Endothelial cell of umbilical vein (primary cell): ENCODE data around the gene KCNE4. TPM values are rescaled to one million over a fixed set of nuclear protein-coding genes. Genes with fewer than 3 reads are reported as not detected.
"Not testable (repeated sequence)": the region's sequence is repeated elsewhere in the genome, so short reads cannot be mapped to it uniquely, and the experiment has no call there.

Experiments used
- BruUV-seq: library from RNA; stranded (reverse); fragments of 400-500 nt; replicated peaks from 2 replicates; lab custom pipeline; 2021; lab: Mats Ljungman, UMichigan
- CTCF ChIA-PET: fragments of 300-600, 350-600 bp; sonication (Branson Sonifier 250); formaldehyde crosslinking; loops from one replicate; lab custom pipeline; 2021; ENCODE audit warnings: antibody characterized with exemption, inconsistent platforms; lab: Charles Lee
- POLR2A ChIA-PET: fragments of 300-600, 350-600 bp; sonication (Branson Sonifier 250); formaldehyde crosslinking; loops from one replicate; lab custom pipeline; 2021; ENCODE audit warnings: antibody characterized with exemption, inconsistent platforms; lab: Charles Lee
- DNase-seq: peaks from one replicate; pipeline ENCODE4 v3.0.0-alpha.2; 2011; ENCODE audit warnings: low read depth, low spot score
- FAIRE-seq: peaks from 2 replicates; lab custom pipeline; 2011; peaks lifted over from hg19 to GRCh38; lab: Jason Lieb, UNC
- H2AFZ ChIP-seq: 2 replicates; pipeline ENCODE4 v1.6.0; 2012; ENCODE audit warnings: low read depth, low read length, control low read depth, inconsistent platforms
- H3K27ac ChIP-seq: 2 replicates; pipeline ENCODE4 v1.5.1; 2011; ENCODE audit warnings: low read depth, mild to moderate bottlenecking, control low read depth, low read length, moderate library complexity; ENCODE audit not compliant: insufficient read depth
- H3K27me3 ChIP-seq, 2 experiments: 2 replicates each; pipeline versions ENCODE4 v1.6.0 to v1.6.1; 2011; ENCODE audit warnings: low read length in 2 of 2, mixed read lengths in 1 of 2; ENCODE audit not compliant: control insufficient read depth in 2 of 2, insufficient read depth in 2 of 2
- H3K36me3 ChIP-seq, 2 experiments: 2 replicates in 1 of 2; 3 replicates in 1 of 2; pipeline ENCODE4 v1.5.1; 2011; ENCODE audit warnings: low read length in 2 of 2, mild to moderate bottlenecking in 1 of 2, moderate library complexity in 1 of 2; ENCODE audit not compliant: control insufficient read depth in 2 of 2, insufficient read depth in 2 of 2; ENCODE audit errors: extremely low read depth in 1 of 2
- H3K4me1 ChIP-seq: 3 replicates; pipeline ENCODE4 v1.5.1; 2011; ENCODE audit warnings: mild to moderate bottlenecking, low read length; ENCODE audit not compliant: control insufficient read depth, insufficient read depth; ENCODE audit errors: extremely low read depth
- H3K4me2 ChIP-seq: 2 replicates; pipeline ENCODE4 v1.6.1; 2011; ENCODE audit warnings: low read length, control low read depth, mixed read lengths; ENCODE audit not compliant: insufficient read depth
- H3K4me3 ChIP-seq, 3 experiments: fragments of 200-600 bp in 1 of 3; sonication (generic), shearing (Covaris generic) in 1 of 3; replicated peaks in 1 of 3; 2 replicates each; pipeline ENCODE4 v1.5.1; 2011 to 2016; ENCODE audit warnings: control low read depth in 3 of 3, low read length in 3 of 3, mild to moderate bottlenecking in 2 of 3, inconsistent platforms in 1 of 3, low read depth in 1 of 3, moderate library complexity in 1 of 3; ENCODE audit not compliant: insufficient read depth in 1 of 3
- H3K79me2 ChIP-seq: 2 replicates; pipeline ENCODE4 v1.6.0; 2012; ENCODE audit warnings: low read length, inconsistent platforms; ENCODE audit not compliant: control insufficient read depth, insufficient read depth
- H3K9ac ChIP-seq: replicated peaks from 2 replicates; pipeline ENCODE3; 2011; ENCODE audit warnings: low read length, control low read depth; ENCODE audit not compliant: insufficient read depth; ENCODE audit errors: extremely low read depth
- H3K9me1 ChIP-seq: replicated peaks from 3 replicates; pipeline ENCODE4 v1.6.0; 2011; ENCODE audit warnings: mild to moderate bottlenecking, low read length; ENCODE audit not compliant: control insufficient read depth, insufficient read depth; ENCODE audit errors: extremely low read depth
- H3K9me3 ChIP-seq: replicated peaks from 2 replicates; pipeline ENCODE4 v1.5.1; 2012; ENCODE audit warnings: low read length, inconsistent platforms; ENCODE audit not compliant: control insufficient read depth, insufficient read depth
- H4K20me1 ChIP-seq: replicated peaks from 2 replicates; pipeline ENCODE3; 2011; ENCODE audit warnings: mild to moderate bottlenecking, low read length; ENCODE audit not compliant: control insufficient read depth, insufficient read depth; ENCODE audit errors: extremely low read depth
- EZH2 ChIP-seq: IDR thresholded peaks from 2 replicates; pipeline ENCODE4 v1.6.1; 2012; ENCODE audit warnings: borderline replicate concordance, low read depth, mild to moderate bottlenecking, moderate library complexity, low read length, inconsistent platforms; ENCODE audit not compliant: severe bottlenecking
- FOS ChIP-seq: IDR thresholded peaks from 2 replicates; pipeline ENCODE4 v1.6.1; 2011; ENCODE audit warnings: mild to moderate bottlenecking, low read length, moderate library complexity, borderline replicate concordance; ENCODE audit not compliant: insufficient read depth
- GATA2 ChIP-seq: IDR thresholded peaks from 2 replicates; pipeline ENCODE4 v1.7.0; 2011; ENCODE audit warnings: low read depth, mild to moderate bottlenecking, moderate library complexity, mixed read lengths, low read length; ENCODE audit not compliant: insufficient read length, insufficient read depth
- JUN ChIP-seq: IDR thresholded peaks from 2 replicates; pipeline ENCODE4 v1.6.1; 2011; ENCODE audit warnings: borderline replicate concordance, low read depth; ENCODE audit not compliant: insufficient read length, insufficient read depth
- MYC ChIP-seq: IDR thresholded peaks from one replicate; pipeline ENCODE4 v1.6.1; 2011; ENCODE audit warnings: mild to moderate bottlenecking, low read depth, low read length
- POLR2A ChIP-seq: IDR thresholded peaks from 2 replicates; pipeline ENCODE4 v1.6.1; 2012; ENCODE audit warnings: low read depth, mild to moderate bottlenecking, control low read depth, low read length
- POLR2AphosphoS5 ChIP-seq: IDR thresholded peaks from 2 replicates; pipeline ENCODE4 v1.6.1; 2012; ENCODE audit warnings: low read depth, mild to moderate bottlenecking, control low read depth, low read length, moderate library complexity; ENCODE audit not compliant: insufficient read depth
- dilution Hi-C: fragments of 300-500 bp; cut with MboI; formaldehyde crosslinking; loops from one replicate; pipeline ENCODE4 v1.15.0; 2019; ENCODE audit warnings: low sequenced_read_pairs; ENCODE audit not compliant: extremely low pct_ligation_motif_present
- intact Hi-C: fragments of 100-400 bp; cut with micrococcal nuclease; formaldehyde crosslinking; loops from one replicate; pipeline ENCODE4 v1.10.0; 2022
- polyA plus RNA-seq, 4 experiments: library from polyadenylated mRNA; depleted of rRNA in 3 of 4; stranded (reverse) in 3 of 4; unstranded in 1 of 4; fragments of >200 nt; gene quantifications; 2 replicates each; pipeline versions ENCODE4 v1.2.1 to v1.2.3, GENCODE V29; 2011 to 2012; ENCODE audit warnings: missing spikeins in 1 of 4
- total RNA-seq: library from RNA; stranded (reverse); gene quantifications from 2 replicates; pipeline ENCODE4 v1.2.3, GENCODE V29; 2021
- TF ChIP-seq, protein P1 (sequence below): IDR thresholded peaks from 2 replicates; pipeline ENCODE4 v1.6.1; 2011; ENCODE audit not compliant: insufficient read depth, insufficient read length
- TF ChIP-seq, protein P2 (sequence below), 2 donors: IDR thresholded peaks; 1 replicate in 1 of 2; 2 replicates in 1 of 2; pipeline ENCODE4 v1.5.1; 2011; ENCODE audit warnings: low read length in 2 of 2, mild to moderate bottlenecking in 2 of 2, moderate library complexity in 2 of 2, control low read depth in 1 of 2, inconsistent platforms in 1 of 2, low read depth in 1 of 2; ENCODE audit not compliant: insufficient read depth in 1 of 2; ENCODE audit errors: extremely low read depth in 1 of 2

KCNE4 gene
- total and polyA plus RNA-seq, 2 donors (not counting 3 experiments of a cell fraction or from before 2014, with no cell fraction given): 0.01 TPM; not detected in 1

DNA sequence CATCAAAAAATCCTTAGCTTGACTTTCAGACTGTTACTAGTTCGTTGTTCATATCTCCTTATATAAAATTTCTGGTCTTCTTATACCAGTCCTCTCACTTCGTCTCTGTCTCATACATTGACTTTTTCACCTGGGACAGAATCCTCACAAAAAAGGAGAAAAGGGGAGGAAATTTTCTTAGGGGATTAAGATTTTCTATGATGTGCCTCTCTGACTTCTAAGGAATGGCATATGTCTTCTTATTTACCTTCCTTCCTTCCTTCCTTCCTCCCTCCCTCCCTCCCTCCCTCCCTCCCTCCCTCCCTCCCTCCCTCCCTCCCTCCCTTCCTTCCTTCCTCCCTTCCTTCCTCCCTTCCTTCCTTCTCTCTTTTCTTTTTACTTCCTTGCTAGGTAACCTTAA lies 27.9 kb downstream of the KCNE4 start:
- FAIRE-seq (no peak), DNase-seq (no peak)
- no peak overlapping the region for H3K27ac ChIP-seq
- dilution Hi-C loops (no loop called here), intact Hi-C loops (no loop called here)
- H3K27me3 ChIP-seq: no peaks in the 10 kb centered on the region
- H3K36me3 ChIP-seq: no peaks in the 10 kb centered on the region
- ChIA-PET CTCF (no interaction called here), POLR2A (no interaction called here)
- H4K20me1 ChIP-seq: no peaks in the 10 kb centered on the region
- no peak overlapping the region for H2AFZ ChIP-seq
- no peaks in the 10 kb centered on the region for H3K79me2 ChIP-seq
- no peak overlapping the region for H3K4me2 ChIP-seq
- no TSS peak for BruUV-seq
- TF ChIP-seq, protein P1, sequence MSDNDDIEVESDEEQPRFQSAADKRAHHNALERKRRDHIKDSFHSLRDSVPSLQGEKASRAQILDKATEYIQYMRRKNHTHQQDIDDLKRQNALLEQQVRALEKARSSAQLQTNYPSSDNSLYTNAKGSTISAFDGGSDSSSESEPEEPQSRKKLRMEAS: no peak
- TF ChIP-seq, protein P2, sequence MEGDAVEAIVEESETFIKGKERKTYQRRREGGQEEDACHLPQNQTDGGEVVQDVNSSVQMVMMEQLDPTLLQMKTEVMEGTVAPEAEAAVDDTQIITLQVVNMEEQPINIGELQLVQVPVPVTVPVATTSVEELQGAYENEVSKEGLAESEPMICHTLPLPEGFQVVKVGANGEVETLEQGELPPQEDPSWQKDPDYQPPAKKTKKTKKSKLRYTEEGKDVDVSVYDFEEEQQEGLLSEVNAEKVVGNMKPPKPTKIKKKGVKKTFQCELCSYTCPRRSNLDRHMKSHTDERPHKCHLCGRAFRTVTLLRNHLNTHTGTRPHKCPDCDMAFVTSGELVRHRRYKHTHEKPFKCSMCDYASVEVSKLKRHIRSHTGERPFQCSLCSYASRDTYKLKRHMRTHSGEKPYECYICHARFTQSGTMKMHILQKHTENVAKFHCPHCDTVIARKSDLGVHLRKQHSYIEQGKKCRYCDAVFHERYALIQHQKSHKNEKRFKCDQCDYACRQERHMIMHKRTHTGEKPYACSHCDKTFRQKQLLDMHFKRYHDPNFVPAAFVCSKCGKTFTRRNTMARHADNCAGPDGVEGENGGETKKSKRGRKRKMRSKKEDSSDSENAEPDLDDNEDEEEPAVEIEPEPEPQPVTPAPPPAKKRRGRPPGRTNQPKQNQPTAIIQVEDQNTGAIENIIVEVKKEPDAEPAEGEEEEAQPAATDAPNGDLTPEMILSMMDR (IDR thresholded peaks at IDR 0.05; ENCODE audit: extremely low read depth in 1 of 2, insufficient read depth in 1 of 2, low read depth in 1 of 2, low read length in 2 of 2): no peak
- TF ChIP-seq EZH2: no peak
- no peak for TF ChIP-seq GATA2
- no peak for TF ChIP-seq JUN
- no peak for TF ChIP-seq FOS
- TF ChIP-seq POLR2AphosphoS5: no peak
- TF ChIP-seq POLR2A: no peak
- no peak for TF ChIP-seq MYC
- no peaks in the 10 kb centered on the region for H3K9me1 ChIP-seq
- H3K9me3 ChIP-seq: no peaks in the 10 kb centered on the region
- no peak overlapping the region for H3K9ac ChIP-seq
- H3K4me3 ChIP-seq: no peak overlapping the region
- H3K4me1 ChIP-seq: no peaks in the 10 kb centered on the region

DNA sequence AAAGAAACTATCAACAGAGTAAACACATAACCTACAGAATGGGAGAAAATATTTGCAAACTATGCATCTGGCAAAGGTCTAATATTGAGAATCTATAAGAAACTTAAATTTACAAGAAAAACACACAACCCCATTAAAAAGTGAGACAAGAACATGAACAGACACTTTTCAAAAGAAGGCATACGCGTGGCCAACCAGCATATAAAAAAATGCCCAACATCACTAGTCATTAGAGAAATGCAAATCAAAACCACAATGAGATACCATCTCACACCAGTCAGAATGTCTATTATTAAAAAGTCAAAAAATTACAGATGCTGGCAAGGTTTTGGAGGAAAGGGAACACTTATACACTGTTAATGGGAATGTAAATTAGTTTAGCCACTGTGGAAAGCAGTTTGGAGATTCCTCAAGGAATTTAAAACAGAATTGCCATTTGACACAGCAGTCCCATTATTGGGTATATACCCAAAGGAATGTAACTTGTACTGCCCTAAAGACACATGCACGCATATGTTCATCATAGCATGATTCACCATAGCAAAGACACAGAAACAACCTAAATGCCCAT lies 28.9 kb downstream of the KCNE4 start:
- CTCF ChIA-PET, H2AFZ ChIP-seq, dilution Hi-C loops, H3K9ac ChIP-seq, H3K9me1 ChIP-seq, H3K36me3 ChIP-seq, H3K4me2 ChIP-seq, FAIRE-seq, intact Hi-C loops, H3K4me3 ChIP-seq, H3K79me2 ChIP-seq, BruUV-seq, H3K27ac ChIP-seq, H3K27me3 ChIP-seq, H4K20me1 ChIP-seq, H3K4me1 ChIP-seq, POLR2A ChIA-PET, H3K9me3 ChIP-seq, DNase-seq: not testable (repeated sequence)
